Rectal smooth muscle tissue (tissue), 1 donor: ENCODE data around the gene CDCA3.

ENCODE experiments used
- H3K27ac ChIP-seq: one replicate; pipeline ENCODE4 v1.7.0; 2013; ENCODE audit warnings: low read depth, low read length, inconsistent platforms
- H3K27me3 ChIP-seq: one replicate; pipeline ENCODE4 v1.7.0; 2013; ENCODE audit warnings: low read length; ENCODE audit not compliant: control insufficient read depth, insufficient read depth
- H3K36me3 ChIP-seq: one replicate; pipeline ENCODE4 v1.7.0; 2013; ENCODE audit warnings: low read length; ENCODE audit not compliant: control insufficient read depth, insufficient read depth
- H3K4me1 ChIP-seq: one replicate; pipeline ENCODE4 v1.7.0; 2013; ENCODE audit warnings: low read length; ENCODE audit not compliant: control insufficient read depth, insufficient read depth
- H3K4me3 ChIP-seq: one replicate; pipeline ENCODE4 v1.7.0; 2013; ENCODE audit warnings: low read length
- H3K9ac ChIP-seq: one replicate; pipeline ENCODE4 v1.7.0; 2013; ENCODE audit warnings: low read length

Gene CDCA3

GRCh38 chr12:6825398-6826124 lies 25.5 kb downstream of the CDCA3 start:
- Histone ChIP-seq H3K9ac (no peak overlapping the region), H3K36me3 (no peaks in the 10 kb centered on the region), H3K4me1 (peaks cover 18% of the 10 kb centered on the region), H3K4me3 (peak overlapping the region; percentile 46), H3K27ac (no peak overlapping the region), H3K27me3 (peaks cover 5% of the 10 kb centered on the region)

GRCh38 chr12:6824901-6825381 lies 26.1 kb downstream of the CDCA3 start:
- Histone ChIP-seq H3K27ac (no peak overlapping the region), H3K9ac (no peak overlapping the region), H3K4me3 (no peak overlapping the region), H3K36me3 (no peaks in the 10 kb centered on the region), H3K27me3 (peaks cover 9% of the 10 kb centered on the region), H3K4me1 (peaks cover 18% of the 10 kb centered on the region)

GRCh38 chr12:6824085-6824775 lies 26.9 kb downstream of the CDCA3 start:
- Histone ChIP-seq H3K9ac (no peak overlapping the region), H3K4me3 (no peak overlapping the region), H3K4me1 (peaks cover 18% of the 10 kb centered on the region), H3K27ac (no peak overlapping the region), H3K36me3 (no peaks in the 10 kb centered on the region), H3K27me3 (peaks cover 9% of the 10 kb centered on the region)

- H3K4me1 ChIP-seq: peaks cover 18% of the 10 kb centered on the region
- no peak overlapping the region for H3K9ac ChIP-seq
- peaks cover 9% of the 10 kb centered on the region for H3K27me3 ChIP-seq
- no peak overlapping the region for H3K4me3 ChIP-seq
- H3K27ac ChIP-seq: no peak overlapping the region
- no peaks in the 10 kb centered on the region for H3K36me3 ChIP-seq
Observed at GRCh38 chr12:6823182-6824084, 27.7 kb downstream of the CDCA3 start.

- Histone ChIP-seq H3K9ac (no peak overlapping the region), H3K36me3 (no peaks in the 10 kb centered on the region), H3K4me3 (peak overlapping the region; percentile 69), H3K4me1 (peaks cover 18% of the 10 kb centered on the region), H3K27me3 (peaks cover 9% of the 10 kb centered on the region), H3K27ac (no peak overlapping the region)
Observed at GRCh38 chr12:6822426-6823135, 28.5 kb downstream of the CDCA3 start.

GRCh38 chr12:6821591-6822425 lies 29.3 kb downstream of the CDCA3 start, which contains the start of gene GPR162:
GPR162 (plus strand) TSS chr12:6821821; CDS start chr12:6823899, 2,078 bp downstream.
- peaks cover 11% of the 10 kb centered on the region for H3K4me1 ChIP-seq
- H3K9ac ChIP-seq: peak within 1 kb of the TSS; percentile 49
- peaks cover 9% of the 10 kb centered on the region for H3K27me3 ChIP-seq
- no peaks in the 10 kb centered on the region for H3K36me3 ChIP-seq
- peak within 1 kb of the TSS; percentile 69 for H3K4me3 ChIP-seq
- H3K27ac ChIP-seq: peak within 1 kb of the TSS; percentile 49

GRCh38 chr12:6820166-6820565 lies 30.9 kb downstream of the CDCA3 start:
- H3K27ac ChIP-seq: no peak overlapping the region

GRCh38 chr12:6819106-6820030 lies 31.7 kb downstream of the CDCA3 start:
- Histone ChIP-seq H3K9ac (no peak overlapping the region), H3K27ac (no peak overlapping the region), H3K4me3 (no peak overlapping the region), H3K27me3 (peaks cover 6% of the 10 kb centered on the region), H3K36me3 (no peaks in the 10 kb centered on the region), H3K4me1 (peaks cover 3% of the 10 kb centered on the region)

More at GRCh38 chr12:6820166-6820565, 30.9 kb downstream of the CDCA3 start:
- H3K36me3 ChIP-seq: no peaks in the 10 kb centered on the region
- no peak overlapping the region for H3K9ac ChIP-seq
- H3K4me3 ChIP-seq: no peak overlapping the region
- peaks cover 9% of the 10 kb centered on the region for H3K27me3 ChIP-seq
- H3K4me1 ChIP-seq: peaks cover 7% of the 10 kb centered on the region

- Histone ChIP-seq H3K27ac (no peak overlapping the region), H3K9ac (no peak overlapping the region), H3K27me3 (peaks cover 6% of the 10 kb centered on the region), H3K4me3 (no peak overlapping the region), H3K4me1 (peaks cover 3% of the 10 kb centered on the region), H3K36me3 (no peaks in the 10 kb centered on the region)
Observed at GRCh38 chr12:6818645-6819044, 32.4 kb downstream of the CDCA3 start.

GRCh38 chr12:6818222-6818621 lies 32.9 kb downstream of the CDCA3 start:
- Histone ChIP-seq H3K27ac (no peak overlapping the region), H3K27me3 (peaks cover 6% of the 10 kb centered on the region), H3K36me3 (no peaks in the 10 kb centered on the region), H3K4me3 (no peak overlapping the region), H3K4me1 (peaks cover 3% of the 10 kb centered on the region), H3K9ac (no peak overlapping the region)
